ENCODE results near the gene EHF.

The EHF gene

DNA sequence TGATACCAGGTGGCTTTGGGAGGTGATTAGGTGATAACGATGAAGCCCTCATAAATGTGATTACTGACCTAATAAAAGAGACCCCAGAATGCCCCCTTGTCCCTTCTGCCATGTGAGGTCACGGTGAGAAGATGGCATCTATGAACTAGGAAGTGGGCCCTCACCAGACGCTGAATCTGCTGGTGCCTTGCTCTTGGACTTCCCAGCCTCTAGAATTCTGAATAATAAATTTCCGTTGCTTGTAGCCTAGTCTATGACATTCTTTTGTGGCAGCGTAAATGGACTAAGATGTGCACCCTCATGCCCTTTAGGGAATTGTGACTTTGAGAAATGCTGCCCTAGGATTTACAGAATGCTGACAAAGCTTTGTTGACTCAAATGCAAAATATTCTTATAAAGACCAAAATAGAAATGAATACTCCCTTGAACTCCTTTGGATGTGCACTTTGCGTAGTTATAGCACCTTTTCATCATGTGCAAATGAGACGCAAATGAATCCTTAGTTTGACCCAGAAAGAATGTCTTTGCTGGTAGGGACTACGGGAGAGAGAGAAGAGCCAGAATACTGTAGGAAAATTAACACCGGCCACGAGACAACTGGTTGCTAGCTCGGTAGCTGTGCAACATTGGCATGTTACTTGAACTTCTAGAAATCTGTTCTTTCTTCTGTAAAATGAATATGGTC lies 24.8 kb upstream of the EHF start:
- H3K4me1 ChIP-seq (ENCODE audit: control insufficient read depth in 1 of 2, insufficient read depth in 1 of 2, low read depth in 1 of 2, low read length in 1 of 2), result no peaks in the 10 kb centered on the region
- H3K27me3 ChIP-seq, result peaks cover 11% of the 10 kb centered on the region
- TF ChIP-seq, protein P1, sequence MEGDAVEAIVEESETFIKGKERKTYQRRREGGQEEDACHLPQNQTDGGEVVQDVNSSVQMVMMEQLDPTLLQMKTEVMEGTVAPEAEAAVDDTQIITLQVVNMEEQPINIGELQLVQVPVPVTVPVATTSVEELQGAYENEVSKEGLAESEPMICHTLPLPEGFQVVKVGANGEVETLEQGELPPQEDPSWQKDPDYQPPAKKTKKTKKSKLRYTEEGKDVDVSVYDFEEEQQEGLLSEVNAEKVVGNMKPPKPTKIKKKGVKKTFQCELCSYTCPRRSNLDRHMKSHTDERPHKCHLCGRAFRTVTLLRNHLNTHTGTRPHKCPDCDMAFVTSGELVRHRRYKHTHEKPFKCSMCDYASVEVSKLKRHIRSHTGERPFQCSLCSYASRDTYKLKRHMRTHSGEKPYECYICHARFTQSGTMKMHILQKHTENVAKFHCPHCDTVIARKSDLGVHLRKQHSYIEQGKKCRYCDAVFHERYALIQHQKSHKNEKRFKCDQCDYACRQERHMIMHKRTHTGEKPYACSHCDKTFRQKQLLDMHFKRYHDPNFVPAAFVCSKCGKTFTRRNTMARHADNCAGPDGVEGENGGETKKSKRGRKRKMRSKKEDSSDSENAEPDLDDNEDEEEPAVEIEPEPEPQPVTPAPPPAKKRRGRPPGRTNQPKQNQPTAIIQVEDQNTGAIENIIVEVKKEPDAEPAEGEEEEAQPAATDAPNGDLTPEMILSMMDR (IDR thresholded peaks at IDR 0.05), result no peak
- no peak overlapping the region for H3K4me3 ChIP-seq (ENCODE audit: low read depth in 1 of 2, low read length in 1 of 2)
- H3K9me3 ChIP-seq, result no peaks in the 10 kb centered on the region
- no peak overlapping the region for H3K27ac ChIP-seq
- no peaks in the 10 kb centered on the region for H3K36me3 ChIP-seq

DNA sequence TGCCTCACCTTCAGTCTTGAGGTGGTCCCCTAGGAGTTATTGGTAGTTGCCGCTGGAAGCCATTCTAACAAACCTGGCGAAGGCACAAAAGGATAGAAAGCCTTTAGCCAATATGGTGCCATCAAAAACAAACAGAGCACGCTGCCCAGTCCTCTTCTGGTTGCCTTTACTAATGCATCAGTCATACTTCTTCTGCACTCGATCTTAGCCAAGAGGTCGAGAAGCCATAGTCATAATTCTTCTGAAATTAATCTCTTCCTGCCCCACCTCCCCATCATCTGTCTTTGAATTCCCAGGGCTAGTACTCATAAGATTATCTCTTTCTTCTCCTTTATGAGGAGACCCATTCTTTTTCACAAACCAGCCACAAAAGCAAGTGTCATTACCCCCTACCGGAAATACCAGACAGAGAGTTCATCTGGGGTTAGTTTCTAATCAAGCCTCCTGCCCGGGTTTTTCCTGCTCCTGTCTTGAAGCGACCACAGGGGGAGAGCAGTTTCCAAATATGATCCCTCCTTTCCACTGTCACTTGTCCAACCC lies 21.4 kb upstream of the EHF start:
- H3K4me1 ChIP-seq (ENCODE audit: control insufficient read depth in 1 of 2, insufficient read depth in 1 of 2, low read depth in 1 of 2, low read length in 1 of 2), result no peaks in the 10 kb centered on the region
- H3K27ac ChIP-seq, result no peak overlapping the region
- TF ChIP-seq, protein P1 (IDR thresholded peaks at IDR 0.05), result no peak
- no peaks in the 10 kb centered on the region for H3K9me3 ChIP-seq
- peaks cover 3% of the 10 kb centered on the region for H3K27me3 ChIP-seq
- H3K4me3 ChIP-seq (ENCODE audit: low read depth in 1 of 2, low read length in 1 of 2), result no peak overlapping the region
- H3K36me3 ChIP-seq, result no peaks in the 10 kb centered on the region

DNA sequence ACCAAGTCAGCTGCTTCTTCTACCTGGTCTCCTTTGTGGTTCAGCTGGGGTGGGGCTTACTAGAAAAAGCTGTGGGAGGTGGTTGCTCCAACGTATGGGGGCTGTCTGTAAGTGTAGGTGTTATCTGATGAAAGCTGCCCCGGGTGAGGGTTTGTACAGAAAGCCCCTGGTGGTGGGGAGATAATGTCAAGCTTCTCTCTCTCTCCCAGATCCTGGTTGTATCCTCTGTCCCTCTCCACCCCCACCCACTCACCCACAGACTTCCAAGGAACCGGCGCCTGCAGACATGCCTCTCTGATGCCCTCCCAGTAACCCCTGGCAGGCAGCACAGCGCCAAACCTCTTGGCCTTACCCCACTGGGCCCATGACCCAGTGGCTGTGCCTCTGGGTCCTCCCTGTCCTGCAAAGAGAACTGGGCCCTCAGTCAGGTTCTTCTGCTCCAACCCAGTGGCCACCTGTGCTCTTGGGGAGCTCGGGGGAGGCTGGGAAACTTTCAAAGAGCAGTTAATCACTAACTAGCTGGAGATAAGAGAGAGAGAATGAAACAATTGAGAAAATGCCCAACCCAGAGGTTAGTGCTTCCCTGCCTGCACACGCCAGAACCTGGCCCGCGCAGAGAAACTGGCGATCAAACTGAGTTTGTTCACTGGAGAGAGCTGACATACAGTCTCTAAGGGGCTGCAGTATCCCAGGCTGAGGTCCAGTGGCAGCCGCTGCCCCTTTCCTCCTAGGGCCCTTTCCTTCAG lies 20.4 kb upstream of the EHF start:
- Histone ChIP-seq H3K36me3 (no peaks in the 10 kb centered on the region), H3K27ac (no peak overlapping the region), H3K27me3 (peaks cover 3% of the 10 kb centered on the region), H3K4me1 (ENCODE audit: control insufficient read depth in 1 of 2, insufficient read depth in 1 of 2, low read depth in 1 of 2, low read length in 1 of 2) (no peaks in the 10 kb centered on the region), H3K4me3 (ENCODE audit: low read depth in 1 of 2, low read length in 1 of 2) (no peak overlapping the region), H3K9me3 (no peaks in the 10 kb centered on the region)
- TF ChIP-seq, protein P1 (IDR thresholded peaks at IDR 0.05), result no peak

DNA sequence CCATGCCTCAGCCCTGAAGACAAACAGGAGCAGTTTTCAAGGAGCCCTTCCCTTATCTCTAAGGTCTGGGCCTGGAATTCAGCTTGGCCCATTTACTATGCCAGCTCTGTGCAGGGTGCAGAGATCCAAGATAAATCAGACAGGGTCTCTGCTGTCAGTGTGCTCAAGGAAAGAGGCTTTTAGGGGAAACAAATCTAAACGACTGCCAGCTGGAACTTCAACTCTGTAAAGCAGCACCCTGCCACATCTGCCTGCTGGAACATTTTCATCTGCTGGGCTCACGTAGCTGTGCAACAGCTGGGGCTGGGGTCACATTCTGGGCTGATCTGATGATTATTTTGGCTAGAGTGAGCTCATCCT lies 19.8 kb upstream of the EHF start:
- peaks cover 3% of the 10 kb centered on the region for H3K27me3 ChIP-seq
- H3K4me1 ChIP-seq (ENCODE audit: control insufficient read depth in 1 of 2, insufficient read depth in 1 of 2, low read depth in 1 of 2, low read length in 1 of 2), result no peaks in the 10 kb centered on the region
- TF ChIP-seq, protein P1 (IDR thresholded peaks at IDR 0.05), result no peak
- H3K9me3 ChIP-seq, result no peaks in the 10 kb centered on the region
- H3K36me3 ChIP-seq, result no peaks in the 10 kb centered on the region
- H3K4me3 ChIP-seq (ENCODE audit: low read depth in 1 of 2, low read length in 1 of 2), result no peak overlapping the region
- no peak overlapping the region for H3K27ac ChIP-seq

DNA sequence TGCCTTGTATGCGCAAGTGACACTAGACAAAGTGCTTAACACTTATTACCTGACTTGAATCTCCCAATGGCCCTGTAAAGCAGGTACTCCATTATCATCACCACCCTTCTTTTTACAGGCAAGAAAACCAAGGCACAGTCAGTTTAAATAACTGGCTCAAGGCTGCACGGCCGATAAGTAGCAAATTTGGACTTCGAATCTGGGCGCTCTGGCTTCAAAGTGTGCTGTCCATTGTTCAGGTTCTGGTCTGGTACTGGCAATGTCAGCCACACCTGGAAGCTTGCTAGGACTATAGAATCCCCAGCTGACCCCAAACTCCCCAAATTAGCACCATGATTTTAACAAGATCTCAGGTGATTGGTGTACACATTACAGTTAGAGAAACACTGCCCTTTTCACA lies 19.3 kb upstream of the EHF start:
- TF ChIP-seq, protein P1 (IDR thresholded peaks at IDR 0.05), result no peak
- Histone ChIP-seq H3K9me3 (no peaks in the 10 kb centered on the region), H3K36me3 (no peaks in the 10 kb centered on the region), H3K27ac (no peak overlapping the region), H3K4me1 (ENCODE audit: control insufficient read depth in 1 of 2, insufficient read depth in 1 of 2, low read depth in 1 of 2, low read length in 1 of 2) (no peaks in the 10 kb centered on the region), H3K4me3 (ENCODE audit: low read depth in 1 of 2, low read length in 1 of 2) (no peak overlapping the region), H3K27me3 (peaks cover 3% of the 10 kb centered on the region)

All from neutrophil (primary cell).